K562 (cell line): ENCODE results near the gene AFF3. TPM values are rescaled to one million over a fixed set of nuclear protein-coding genes. Genes with fewer than 3 reads are reported as not detected.

Experiments
- ATAC-seq: fragments of 200-7000 bp; cut with Tn5 transposase; 3 replicates; pipeline ENCODE4 v1.9.1; 2020; ENCODE audit warnings: moderate library complexity
- BruUV-seq: library from RNA; stranded (reverse); fragments of 400-500 nt; replicated peaks from 2 replicates; lab custom pipeline; 2021; lab: Mats Ljungman, UMichigan
- CTCF ChIA-PET: fragments of 300-600 bp; formaldehyde crosslinking; extraction: SDS; loops from one replicate; lab custom pipeline; 2021; ENCODE audit warnings: low intra/inter-chr PET ratio; lab: Yijun Ruan, JAX
- POLR2A ChIA-PET: fragments of 300-600, 350-650 bp; sonication (Branson Sonifier 250); formaldehyde crosslinking; extraction: SDS; loops from one replicate; lab custom pipeline; 2021; ENCODE audit warnings: antibody characterized with exemption, inconsistent platforms; lab: Yijun Ruan, JAX
- DNase-seq, 4 experiments: peaks; one replicate each; pipeline versions ENCODE4 v3.0.0 to v3.0.0-alpha.2; 2011 to 2018; ENCODE audit warnings: low spot score in 3 of 4, mixed read lengths in 3 of 4; ENCODE audit errors: extremely low read depth in 1 of 4
- FAIRE-seq: peaks from 2 replicates; lab custom pipeline; 2011; peaks lifted over from hg19 to GRCh38; lab: Jason Lieb, UNC
- H2AFZ ChIP-seq: 2 replicates; pipeline ENCODE4 v1.6.0; 2011; ENCODE audit warnings: low read depth, low read length, control low read depth, inconsistent platforms
- H3K27ac ChIP-seq: fragments of 200-600 bp; 3 replicates; pipeline ENCODE4 v1.8.0; 2011; ENCODE audit warnings: low read depth, mild to moderate bottlenecking, control low read depth, inconsistent platforms, low read length, moderate library complexity, mixed read lengths; ENCODE audit errors: extremely low read depth
- H3K27me3 ChIP-seq, 2 experiments: fragments of 300-600 bp in 1 of 2; 2 replicates in 1 of 2; 3 replicates in 1 of 2; pipeline versions ENCODE4 v1.6.0 to v1.8.0; 2011; ENCODE audit warnings: inconsistent platforms in 2 of 2, low read length in 2 of 2, mild to moderate bottlenecking in 1 of 2, mixed read lengths in 1 of 2, moderate library complexity in 1 of 2; ENCODE audit not compliant: control insufficient read depth in 2 of 2, insufficient read depth in 2 of 2
- H3K36me3 ChIP-seq: fragments of 300-600 bp; 3 replicates; pipeline ENCODE4 v1.8.0; 2011; ENCODE audit warnings: mild to moderate bottlenecking, low read length, inconsistent platforms; ENCODE audit not compliant: control insufficient read depth, insufficient read depth
- H3K4me1 ChIP-seq, 2 experiments: fragments of 200-600 bp in 1 of 2; replicated peaks in 1 of 2; 2 replicates in 1 of 2; 3 replicates in 1 of 2; pipeline versions ENCODE4 v1.5.1 to v1.8.0; 2011; ENCODE audit warnings: inconsistent platforms in 2 of 2, low read length in 2 of 2, mild to moderate bottlenecking in 1 of 2, mixed read lengths in 1 of 2, moderate library complexity in 1 of 2; ENCODE audit not compliant: control insufficient read depth in 2 of 2, insufficient read depth in 2 of 2
- H3K4me2 ChIP-seq: 2 replicates; pipeline ENCODE4 v1.6.1; 2011; ENCODE audit warnings: low read length, control low read depth, inconsistent platforms, mixed read lengths; ENCODE audit not compliant: insufficient read depth
- H3K4me3 ChIP-seq: fragments of 200-600 bp; sonication (generic), shearing (Covaris generic); 2 replicates; pipeline ENCODE4 v1.5.1; 2016; ENCODE audit warnings: control low read depth, inconsistent platforms
- H3K79me2 ChIP-seq: fragments of 200-600 bp; 3 replicates; pipeline ENCODE4 v1.8.0; 2011; ENCODE audit warnings: low read length, inconsistent platforms; ENCODE audit not compliant: control insufficient read depth, insufficient read depth
- H3K9ac ChIP-seq, 2 experiments: 2 replicates each; pipeline versions ENCODE4 v1.6.0 to v1.6.1; 2011; ENCODE audit warnings: low read depth in 2 of 2, low read length in 2 of 2, control low read depth in 1 of 2, inconsistent platforms in 1 of 2, mild to moderate bottlenecking in 1 of 2, mixed read lengths in 1 of 2; ENCODE audit not compliant: insufficient read depth in 1 of 2
- H3K9me1 ChIP-seq: one replicate; pipeline ENCODE4 v1.6.0; 2011; ENCODE audit warnings: inconsistent platforms, mild to moderate bottlenecking, low read length, moderate library complexity; ENCODE audit not compliant: control insufficient read depth, insufficient read depth
- H3K9me3 ChIP-seq: replicated peaks from 2 replicates; pipeline ENCODE4 v1.5.1; 2011; ENCODE audit warnings: low read depth, low read length, inconsistent platforms; ENCODE audit not compliant: control insufficient read depth, insufficient read depth
- H4K20me1 ChIP-seq: replicated peaks from 2 replicates; pipeline ENCODE4 v1.6.1; 2011; ENCODE audit warnings: low read length, inconsistent platforms, mixed read lengths; ENCODE audit not compliant: control insufficient read depth, insufficient read depth
- CHAMP1 ChIP-seq: fragments of 450-650 bp; IDR thresholded peaks from 2 replicates; pipeline ENCODE4 v1.6.1; 2016; ENCODE audit warnings: mild to moderate bottlenecking
- POLR2AphosphoS2 ChIP-seq: IDR thresholded peaks from 2 replicates; pipeline ENCODE4 v1.6.1; 2012; ENCODE audit warnings: low read length, improper control_type of control experiment
- SLC30A9 ChIP-seq: fragments of 250-450 bp; sonication (Bioruptor Pico); IDR thresholded peaks from 2 replicates; pipeline ENCODE4 v1.8.0; 2022; ENCODE audit warnings: mild to moderate bottlenecking, moderate library complexity
- SPI1 ChIP-seq: IDR thresholded peaks from 2 replicates; pipeline ENCODE4 v1.6.1; 2011; ENCODE audit warnings: low read depth, low read length, control low read depth, borderline replicate concordance
- ZFX ChIP-seq: sonication (generic); formaldehyde crosslinking; IDR thresholded peaks from 2 replicates; pipeline ENCODE4 v1.8.0; 2022; ENCODE audit warnings: mild to moderate bottlenecking, missing genetic modification reagents, moderate library complexity
- ZNF282 ChIP-seq: sonication (generic); formaldehyde crosslinking; IDR thresholded peaks from 2 replicates; pipeline ENCODE4 v1.8.1; 2023; ENCODE audit warnings: missing genetic modification reagents
- ZNF445 ChIP-seq: fragments of 250-450 bp; sonication (Bioruptor Pico); IDR thresholded peaks from 2 replicates; pipeline ENCODE4 v1.4.0; 2020; ENCODE audit warnings: low read depth, mild to moderate bottlenecking, moderate library complexity
- WGBS: fragments of 100-300 bp; shearing (Covaris generic); methylation state at CpG from one replicate; pipeline ENCODE4 v1.1.6; 2016; ENCODE audit warnings: low coverage, mixed read lengths; ENCODE audit not compliant: insufficient coverage; ENCODE audit errors: missing lambda C conversion rate; 5-methylcytosine and 5-hydroxymethylcytosine counted together
- in situ Hi-C: fragments of 300-500 bp; cut with MboI; formaldehyde crosslinking; loops from 4 replicates; pipeline ENCODE4 v1.15.0; 2018; ENCODE audit warnings: inconsistent platforms, mixed read lengths
- intact Hi-C: fragments of 100-400 bp; cut with micrococcal nuclease; formaldehyde crosslinking; loops from 2 replicates; pipeline ENCODE4 v1.14.2; 2022
- polyA plus RNA-seq, 8 experiments: library from polyadenylated mRNA; depleted of rRNA in 4 of 8; stranded (reverse) in 5 of 8; unstranded in 3 of 8; fragments of >200 nt; fragmentation: Nextera tagmentation in 2 of 8; fragmentation: Illumina TruSeq in 1 of 8; extraction: Ambion mirVana in 2 of 8; extraction: Trizol in 1 of 8; gene quantifications; 2 replicates each; pipeline versions ENCODE4 v1.2.1 to v1.2.3, GENCODE V29; 2011 to 2014; ENCODE audit warnings: inconsistent platforms in 1 of 8, missing spikeins in 1 of 8
- total RNA-seq, 7 experiments: library from RNA; depleted of rRNA in 6 of 7; stranded (reverse); fragments of >200 nt in 6 of 7; fragmentation: Illumina TruSeq in 2 of 7; extraction: Trizol in 2 of 7; gene quantifications; 2 replicates each; pipeline versions ENCODE4 v1.2.1 to v1.2.3, GENCODE V29; 2011 to 2021; ENCODE audit warnings: low replicate concordance in 1 of 7

The AFF3 gene
- total and polyA plus RNA-seq, 9 of the 15 experiments (the other 6 are each of a cell fraction or from before 2014, with no cell fraction given), result 0.02 to 0.11 TPM; not detected in 7

DNA sequence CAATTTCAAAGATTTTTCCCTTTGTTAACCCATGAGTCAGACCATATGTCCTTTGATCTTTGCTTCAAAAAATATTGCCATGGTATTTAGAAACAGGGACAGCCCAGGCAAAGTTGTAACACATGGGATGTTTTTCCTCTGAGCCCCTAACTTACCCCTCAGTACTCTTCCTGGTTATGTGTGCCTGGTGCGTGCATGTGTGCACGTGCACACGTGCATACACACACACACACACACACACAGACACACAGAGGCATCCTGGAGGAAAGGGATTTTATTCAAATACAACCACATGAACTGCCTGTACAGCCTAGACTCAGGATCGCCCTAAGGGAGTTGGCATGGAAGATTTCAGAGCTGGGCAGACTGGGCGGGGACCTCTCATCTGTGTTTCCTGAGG lies 5.1 kb downstream of the AFF3 start (continued):
- TF ChIP-seq CHAMP1, result no peak
- no peak for TF ChIP-seq SLC30A9 (CRISPR knock-in tag)

- Histone ChIP-seq H3K36me3 (no peaks in the 10 kb centered on the region), H3K9me3 (no peaks in the 10 kb centered on the region), H3K27ac (no peak overlapping the region), H2AFZ (no peak overlapping the region), H3K79me2 (no peaks in the 10 kb centered on the region), H3K9me1 (no peaks in the 10 kb centered on the region), H3K27me3 (peaks cover 0 to 4% of the 10 kb centered on the region in 2 experiments; a peak in 2 of 5 replicates), H3K9ac (no peak overlapping the region), H3K4me3 (no peak overlapping the region), H3K4me2 (no peak overlapping the region), H3K4me1 (no peaks in the 10 kb centered on the region), H4K20me1 (0 out of 2 replicates have a peak, but pooled peaks cover 4% of the 10 kb centered on the region)
- CTCF ChIA-PET, result no interaction called here
- BruUV-seq, result no TSS peak
- FAIRE-seq (no peak), DNase-seq (no peak), ATAC-seq (no peak)
- in situ Hi-C loops, result no loop called here
- WGBS, result 0% methylated on average over 4 of the region's 4 CpGs
- TF ChIP-seq POLR2AphosphoS2, result no peak
- TF ChIP-seq ZNF445, result no peak
- TF ChIP-seq ZNF282 (CRISPR knock-in tag), result no peak
- TF ChIP-seq SPI1, result peak; percentile 74
- no peak for TF ChIP-seq ZFX (CRISPR knock-in tag)
- intact Hi-C loops, result no loop called here
- POLR2A ChIA-PET, result no interaction called here
Observed at GRCh38 chr2:100136310-100136709, 6.1 kb downstream of the AFF3 start.
